ENCODE data around the gene HMCES. TPM values are rescaled to one million over a fixed set of nuclear protein-coding genes. Genes with fewer than 3 reads are reported as not detected.
A peak's percentile ranks its signal among the peaks of the same experiment; 100 is the strongest.

HMCES gene
- total RNA-seq, 2 donors from 2014 or later = 52.5 to 55.3 TPM

DNA sequence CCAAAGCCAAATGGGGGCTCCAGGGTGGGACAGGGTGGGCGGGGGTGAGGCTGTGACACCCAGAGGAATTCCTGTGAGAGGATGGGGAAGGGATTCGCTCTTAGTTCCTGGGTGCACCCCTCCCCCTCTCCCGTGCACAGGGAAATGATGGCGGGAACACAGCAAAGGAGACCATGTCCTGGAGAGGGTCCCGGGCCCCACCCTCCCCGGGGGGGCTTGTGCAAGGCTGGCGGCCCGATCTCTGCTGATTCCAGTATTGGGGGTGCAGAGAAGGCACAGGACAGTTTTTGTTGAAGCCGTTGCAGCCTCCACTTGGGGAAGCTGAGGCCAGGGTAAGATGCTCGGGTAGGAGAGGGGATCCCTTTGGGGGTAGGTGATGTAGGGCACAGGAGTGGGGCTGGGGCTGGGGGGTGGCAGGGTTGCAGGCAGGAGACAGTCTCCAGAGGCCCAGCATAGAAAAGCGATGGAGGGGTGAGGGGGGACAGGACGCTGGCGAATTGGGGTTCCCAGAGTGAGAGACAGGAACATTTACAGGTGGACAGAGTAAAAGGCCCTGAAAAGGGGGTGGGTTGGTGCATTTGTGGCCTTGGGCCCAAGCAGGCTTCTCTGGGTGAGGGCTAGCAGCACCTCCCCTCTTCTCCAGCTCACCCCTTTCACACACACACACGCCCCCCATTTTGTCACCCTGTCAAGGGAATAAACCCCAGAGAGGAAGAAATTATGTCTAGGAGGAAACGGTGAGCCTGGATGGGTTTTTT lies 38.5 kb downstream of the HMCES start:
- Mint-ChIP-seq H3K4me1 (peaks cover 16% of the 10 kb centered on the region), H3K4me3 (peak overlapping the region; percentile 84), H3K27me3 (no peaks in the 10 kb centered on the region), H3K36me3 (ENCODE audit: low read depth) (peaks cover 12% of the 10 kb centered on the region), H3K27ac (no peak overlapping the region), H3K9me3 (no peaks in the 10 kb centered on the region)
- no peak for ATAC-seq (replicated peaks)

DNA sequence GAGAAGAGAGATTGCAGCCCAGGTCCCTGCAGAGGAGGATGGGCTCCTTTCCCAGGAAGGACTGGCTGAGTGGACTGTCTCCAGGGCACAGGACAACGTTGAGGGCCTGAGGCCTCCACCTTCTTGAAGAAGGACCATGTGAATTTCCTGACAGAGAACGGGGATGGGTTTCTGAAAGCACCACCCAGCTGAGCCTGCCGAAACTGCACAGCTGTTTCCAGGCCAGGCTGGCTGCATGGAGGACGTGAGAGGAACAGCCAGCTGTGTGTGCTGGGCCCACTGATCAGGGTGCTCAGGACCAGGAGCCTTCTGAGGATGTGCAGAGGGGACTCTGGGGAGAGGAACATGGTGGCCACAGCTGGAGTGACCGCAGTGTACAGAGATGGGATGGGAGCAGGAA lies 39.2 kb downstream of the HMCES start:
- no peak for ATAC-seq (replicated peaks)
- Mint-ChIP-seq H3K4me3 (no peak overlapping the region), H3K9me3 (no peaks in the 10 kb centered on the region), H3K27me3 (no peaks in the 10 kb centered on the region), H3K36me3 (ENCODE audit: low read depth) (peaks cover 12% of the 10 kb centered on the region), H3K4me1 (peaks cover 11% of the 10 kb centered on the region), H3K27ac (no peak overlapping the region)

DNA sequence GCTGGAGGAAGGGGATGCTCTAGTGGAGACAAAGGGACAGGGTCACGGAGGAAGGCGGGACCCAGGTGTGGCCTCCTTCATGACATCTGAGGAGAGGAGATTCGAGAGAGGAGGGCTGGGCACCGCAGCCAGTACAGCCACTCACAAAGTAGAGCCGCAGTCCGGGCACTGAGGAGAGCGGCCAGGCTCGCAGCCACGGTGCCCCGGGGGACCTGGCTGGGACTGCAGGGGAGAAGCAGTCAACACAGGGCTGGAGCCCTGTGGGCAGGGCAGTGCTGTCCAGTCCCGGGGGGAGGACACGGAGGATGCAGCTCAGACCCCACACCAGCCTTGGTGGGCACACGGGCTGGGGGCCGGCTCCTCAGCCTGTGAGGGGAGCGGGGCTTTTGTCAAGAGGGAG lies 40.3 kb downstream of the HMCES start:
- H3K4me3 Mint-ChIP-seq = no peak overlapping the region
- no peaks in the 10 kb centered on the region for H3K9me3 Mint-ChIP-seq
- peaks cover 6% of the 10 kb centered on the region for H3K36me3 Mint-ChIP-seq (ENCODE audit: low read depth)
- no peaks in the 10 kb centered on the region for H3K27me3 Mint-ChIP-seq
- H3K4me1 Mint-ChIP-seq = peaks cover 4% of the 10 kb centered on the region
- ATAC-seq (replicated peaks) = no peak
- H3K27ac Mint-ChIP-seq = no peak overlapping the region

DNA sequence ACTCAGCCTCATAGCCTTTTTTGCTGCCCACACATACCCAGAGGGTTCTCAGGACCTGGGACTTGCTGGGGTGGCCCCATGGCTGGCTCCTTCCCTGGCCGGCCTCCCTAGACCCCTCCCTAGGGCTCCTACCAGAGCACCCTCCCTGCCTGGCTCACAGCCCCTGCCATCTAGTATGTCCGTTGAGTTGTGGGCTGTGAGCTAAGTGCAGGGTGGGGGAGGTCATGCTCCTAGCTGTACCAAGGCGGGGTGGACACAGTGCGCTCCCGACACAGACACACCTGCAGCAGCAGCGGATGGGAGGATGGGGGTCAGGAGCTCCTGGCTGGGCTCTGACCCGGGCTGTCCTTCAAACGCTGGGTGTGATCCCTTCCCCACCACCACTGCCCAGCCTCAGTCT lies 41.6 kb downstream of the HMCES start:
- H3K9me3 Mint-ChIP-seq = no peaks in the 10 kb centered on the region
- no peak for ATAC-seq (replicated peaks)
- H3K4me3 Mint-ChIP-seq = no peak overlapping the region
- H3K36me3 Mint-ChIP-seq (ENCODE audit: low read depth) = no peaks in the 10 kb centered on the region
- no peaks in the 10 kb centered on the region for H3K27me3 Mint-ChIP-seq
- no peak overlapping the region for H3K27ac Mint-ChIP-seq
- H3K4me1 Mint-ChIP-seq = no peaks in the 10 kb centered on the region

DNA sequence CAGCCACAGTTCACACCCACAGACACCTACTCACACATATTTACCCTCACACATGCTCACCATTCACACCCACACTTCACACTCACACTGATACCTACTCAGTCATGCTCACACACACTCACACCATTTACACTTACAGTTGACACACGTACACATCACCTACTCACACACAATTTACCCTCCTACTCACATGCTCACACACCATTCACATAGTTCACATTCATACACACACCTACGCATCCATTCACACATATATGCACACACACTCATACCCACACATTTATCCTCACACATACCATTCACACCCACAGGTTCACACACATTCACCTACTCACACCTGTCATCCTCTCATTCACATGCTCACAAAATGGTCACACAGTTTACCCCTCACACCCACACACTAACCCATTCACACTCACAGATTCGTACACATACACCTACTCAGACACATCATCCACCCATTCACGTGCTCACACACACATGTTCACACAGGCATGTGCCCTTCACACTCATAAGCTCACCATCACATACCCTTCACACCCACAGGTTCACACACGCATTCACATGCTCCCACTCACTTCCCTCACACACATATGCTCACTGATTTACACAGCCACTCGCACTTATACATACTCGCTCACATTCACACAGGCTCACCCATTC lies 42.3 kb downstream of the HMCES start:
- Mint-ChIP-seq H3K9me3 (no peaks in the 10 kb centered on the region), H3K4me1 (no peaks in the 10 kb centered on the region), H3K27ac (no peak overlapping the region), H3K4me3 (no peak overlapping the region), H3K36me3 (ENCODE audit: low read depth) (no peaks in the 10 kb centered on the region), H3K27me3 (no peaks in the 10 kb centered on the region)
- ATAC-seq (replicated peaks) = no peak

DNA sequence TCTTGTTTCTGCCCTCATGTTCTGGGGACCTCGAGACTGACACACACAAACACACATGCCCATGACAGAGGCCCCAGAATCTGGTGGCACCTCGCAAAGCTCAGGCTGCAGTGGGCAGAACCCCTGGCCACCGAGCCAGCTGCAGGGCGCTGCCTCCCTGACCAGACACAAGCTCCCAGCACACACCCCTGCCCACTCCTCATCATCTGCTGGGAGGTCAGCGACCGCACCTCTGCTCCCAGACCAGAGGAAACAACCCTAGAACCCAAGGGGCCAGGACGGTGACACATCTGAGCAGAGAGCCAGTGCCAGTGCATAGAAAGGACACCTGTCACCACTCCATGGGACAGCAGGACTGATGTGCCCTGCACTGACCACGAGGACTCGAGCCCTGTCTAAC lies 43.2 kb downstream of the HMCES start:
- H3K9me3 Mint-ChIP-seq = no peaks in the 10 kb centered on the region
- no peaks in the 10 kb centered on the region for H3K4me1 Mint-ChIP-seq
- H3K36me3 Mint-ChIP-seq (ENCODE audit: low read depth) = no peaks in the 10 kb centered on the region
- no peak overlapping the region for H3K4me3 Mint-ChIP-seq
- H3K27me3 Mint-ChIP-seq = no peaks in the 10 kb centered on the region
- no peak for ATAC-seq (replicated peaks)
- no peak overlapping the region for H3K27ac Mint-ChIP-seq

DNA sequence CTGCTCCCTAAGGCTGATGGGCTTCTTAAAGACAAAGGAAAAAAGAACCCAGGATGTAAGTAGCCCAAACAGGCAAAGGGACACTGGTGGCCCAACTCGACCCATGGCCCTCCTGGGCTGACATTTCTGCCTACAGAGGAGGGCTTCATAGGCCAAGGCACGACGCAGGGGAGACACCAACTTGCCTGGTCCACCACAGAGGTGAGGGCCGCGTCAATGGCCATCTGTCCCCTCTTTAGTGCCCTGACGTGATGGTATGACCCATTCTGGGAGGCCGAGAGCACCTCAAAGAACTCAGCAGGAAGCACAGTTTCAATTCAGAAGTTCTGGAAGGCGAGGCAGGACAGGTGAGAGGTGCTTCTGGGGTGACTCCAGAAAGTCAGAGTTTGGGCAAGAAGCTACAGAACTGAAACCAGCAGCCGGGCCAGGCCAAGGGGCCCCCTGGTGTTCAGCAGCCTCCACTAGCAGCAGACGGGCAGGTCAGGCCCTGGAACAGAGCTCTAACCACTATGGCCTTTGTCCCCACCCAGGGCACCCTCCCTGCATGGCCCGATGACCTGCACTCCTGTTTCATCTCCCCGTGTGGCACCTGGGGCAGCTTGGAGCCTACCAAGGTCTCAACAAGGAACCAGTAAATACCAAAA lies 45.1 kb downstream of the HMCES start:
- Mint-ChIP-seq H3K4me3 (no peak overlapping the region), H3K9me3 (no peaks in the 10 kb centered on the region), H3K4me1 (no peaks in the 10 kb centered on the region), H3K36me3 (ENCODE audit: low read depth) (no peaks in the 10 kb centered on the region), H3K27ac (no peak overlapping the region), H3K27me3 (no peaks in the 10 kb centered on the region)
- ATAC-seq (replicated peaks) = no peak

DNA sequence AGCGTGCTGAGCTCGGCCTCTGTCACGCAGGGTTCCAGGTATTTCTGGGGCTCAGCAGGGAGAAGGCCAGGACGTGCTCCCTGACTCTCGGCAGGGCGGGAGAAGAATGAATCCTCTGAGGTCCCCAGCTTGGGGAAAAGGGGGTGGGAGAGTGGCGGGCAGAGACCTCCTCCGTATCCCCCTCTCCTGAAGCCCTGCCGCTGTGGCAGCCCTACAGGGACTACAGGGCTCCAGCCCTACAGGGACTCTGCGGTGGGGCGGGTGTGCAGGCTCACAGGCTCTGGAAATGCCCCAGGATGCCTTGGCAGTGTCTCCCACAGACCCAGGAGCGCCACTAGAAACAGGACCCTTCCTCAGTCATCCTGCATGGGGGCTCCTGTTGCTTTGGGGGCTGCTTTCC lies 46.2 kb downstream of the HMCES start:
- no peak for ATAC-seq (replicated peaks)
- H3K9me3 Mint-ChIP-seq = no peaks in the 10 kb centered on the region
- H3K36me3 Mint-ChIP-seq (ENCODE audit: low read depth) = no peaks in the 10 kb centered on the region
- H3K4me3 Mint-ChIP-seq = no peak overlapping the region
- H3K27ac Mint-ChIP-seq = no peak overlapping the region
- H3K27me3 Mint-ChIP-seq = no peaks in the 10 kb centered on the region
- H3K4me1 Mint-ChIP-seq = no peaks in the 10 kb centered on the region

DNA sequence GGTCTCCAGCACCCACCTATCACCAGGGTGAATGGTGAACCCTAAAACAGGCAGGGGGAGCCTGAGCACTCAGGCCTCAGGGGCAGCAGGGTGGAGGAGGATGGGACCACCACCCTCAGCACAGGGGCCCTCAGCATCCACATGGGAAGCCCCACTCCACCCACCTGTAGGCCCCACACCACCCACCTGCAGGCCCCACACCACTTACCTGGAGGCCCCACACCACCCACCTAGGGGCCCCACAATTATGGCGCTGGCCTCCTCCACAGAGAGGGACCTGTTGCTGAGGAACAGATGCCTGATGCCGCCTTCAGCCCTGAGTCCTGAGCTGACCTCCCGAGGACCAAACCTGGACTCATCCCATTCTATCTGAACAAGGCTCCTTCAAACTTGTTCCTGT lies 46.7 kb downstream of the HMCES start:
- Mint-ChIP-seq H3K36me3 (ENCODE audit: low read depth) (no peaks in the 10 kb centered on the region), H3K9me3 (no peaks in the 10 kb centered on the region), H3K27ac (no peak overlapping the region), H3K4me3 (no peak overlapping the region), H3K4me1 (no peaks in the 10 kb centered on the region), H3K27me3 (no peaks in the 10 kb centered on the region)
- ATAC-seq (replicated peaks) = no peak

DNA sequence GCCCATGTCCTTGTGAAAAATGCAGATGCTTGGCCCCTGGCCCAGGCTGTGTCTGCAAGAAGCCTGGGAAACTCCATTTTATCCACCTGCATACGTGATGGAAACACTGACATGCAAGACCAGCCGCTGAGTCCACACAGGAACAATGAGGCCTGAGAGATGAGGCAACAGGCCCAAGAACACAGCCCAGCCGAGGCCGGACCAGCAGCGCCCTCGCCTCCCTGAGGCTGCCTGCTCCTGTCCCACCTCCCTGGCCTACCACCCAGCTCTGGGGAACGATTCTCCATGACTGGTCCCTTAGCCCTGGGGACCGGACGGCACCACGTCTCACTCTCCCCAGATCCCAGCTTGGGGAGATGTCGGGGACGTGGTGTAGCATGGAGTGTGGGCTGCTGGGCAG lies 47.5 kb downstream of the HMCES start:
- Mint-ChIP-seq H3K9me3 (no peaks in the 10 kb centered on the region), H3K4me1 (no peaks in the 10 kb centered on the region), H3K27me3 (no peaks in the 10 kb centered on the region), H3K4me3 (no peak overlapping the region), H3K36me3 (ENCODE audit: low read depth) (no peaks in the 10 kb centered on the region), H3K27ac (no peak overlapping the region)
- ATAC-seq (replicated peaks) = no peak

DNA sequence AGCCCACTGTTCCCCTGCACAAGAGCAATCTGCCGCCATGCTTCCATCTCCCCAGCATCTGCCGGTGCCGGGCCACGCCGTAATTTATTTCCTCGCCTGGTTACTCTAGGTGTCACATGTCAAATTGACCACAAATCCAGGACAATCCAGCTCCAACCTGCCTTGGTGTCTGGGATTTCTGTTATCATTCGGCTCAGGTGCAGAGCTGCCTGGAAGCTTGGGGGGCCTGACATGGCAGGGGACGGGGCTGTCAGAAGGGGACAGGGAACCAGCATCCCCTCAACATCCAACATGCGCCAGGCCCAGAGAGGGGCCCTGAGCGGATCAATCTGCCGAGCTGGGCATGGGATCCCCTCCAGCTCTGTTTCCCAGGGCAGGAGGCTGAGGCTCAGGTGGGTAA lies 47.9 kb downstream of the HMCES start:
- Mint-ChIP-seq H3K27ac (no peak overlapping the region), H3K4me3 (no peak overlapping the region), H3K36me3 (ENCODE audit: low read depth) (no peaks in the 10 kb centered on the region), H3K4me1 (no peaks in the 10 kb centered on the region), H3K9me3 (no peaks in the 10 kb centered on the region), H3K27me3 (no peaks in the 10 kb centered on the region)
- no peak for ATAC-seq (replicated peaks)

DNA sequence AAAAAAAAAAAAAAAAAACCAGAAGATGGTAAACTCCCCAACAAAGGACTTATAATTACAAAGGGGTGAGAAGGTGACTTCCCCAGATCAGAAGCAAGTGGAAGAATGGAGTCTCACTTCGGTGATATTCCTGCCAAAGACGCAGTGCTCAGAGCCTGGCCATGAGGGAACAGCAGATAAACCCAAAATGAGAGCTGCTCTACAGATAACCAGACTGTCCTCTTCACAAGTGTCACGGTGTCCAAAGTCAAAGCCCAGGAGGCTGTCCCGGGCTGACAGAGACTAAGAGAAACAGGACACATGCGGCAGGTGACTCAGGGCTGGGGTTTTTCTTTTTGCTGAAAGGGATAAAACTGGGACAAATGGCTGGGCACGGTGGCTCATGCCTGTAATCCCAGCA lies 48.8 kb downstream of the HMCES start:
- Mint-ChIP-seq H3K9me3 (no peaks in the 10 kb centered on the region), H3K4me3 (no peak overlapping the region), H3K36me3 (ENCODE audit: low read depth) (no peaks in the 10 kb centered on the region), H3K4me1 (no peaks in the 10 kb centered on the region), H3K27me3 (no peaks in the 10 kb centered on the region), H3K27ac (no peak overlapping the region)
- ATAC-seq (replicated peaks) = no peak

DNA sequence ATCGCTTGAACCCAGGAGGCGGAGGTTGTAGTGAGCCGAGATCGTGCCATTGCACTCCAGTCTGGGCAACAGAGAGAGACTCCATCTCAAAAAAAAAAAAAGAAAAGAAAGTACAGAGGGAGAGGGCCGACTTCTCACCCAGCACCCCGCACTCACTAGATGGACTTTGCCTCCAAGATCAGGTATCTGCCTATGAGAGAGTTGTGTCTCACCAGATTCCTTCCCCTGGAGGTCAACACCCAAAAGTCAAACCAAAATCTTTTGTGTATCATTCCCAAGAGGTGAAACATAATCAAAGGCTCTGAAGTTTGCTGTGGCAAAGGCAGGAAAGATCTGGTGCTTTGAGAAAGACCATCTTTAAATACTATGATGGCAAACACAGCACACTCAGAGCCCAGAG lies 51.2 kb downstream of the HMCES start:
- no peaks in the 10 kb centered on the region for H3K9me3 Mint-ChIP-seq
- no peaks in the 10 kb centered on the region for H3K4me1 Mint-ChIP-seq
- ATAC-seq (replicated peaks) = no peak
- H3K27ac Mint-ChIP-seq = no peak overlapping the region
- H3K27me3 Mint-ChIP-seq = no peaks in the 10 kb centered on the region
- H3K4me3 Mint-ChIP-seq = no peak overlapping the region
- no peaks in the 10 kb centered on the region for H3K36me3 Mint-ChIP-seq (ENCODE audit: low read depth)

DNA sequence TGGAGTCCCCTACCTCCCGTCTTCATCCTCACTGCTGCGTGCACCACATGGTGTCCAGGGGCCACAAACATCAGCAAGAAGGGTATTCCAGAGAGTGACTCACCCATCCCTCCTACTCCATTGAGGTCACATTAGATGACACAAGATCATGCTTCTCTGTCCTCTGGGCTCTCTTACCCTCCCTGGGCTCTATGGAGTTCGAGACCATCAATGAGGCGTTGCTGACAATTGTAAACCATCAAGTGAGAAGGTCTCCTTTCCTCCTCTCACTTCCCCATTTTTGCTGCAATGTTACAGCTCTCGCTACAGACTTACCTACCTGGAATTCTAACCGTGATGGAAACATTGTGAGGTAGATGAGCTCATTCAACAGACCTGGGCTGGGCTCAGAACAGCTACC lies 51.7 kb downstream of the HMCES start:
- H3K27ac Mint-ChIP-seq = no peak overlapping the region
- no peaks in the 10 kb centered on the region for H3K27me3 Mint-ChIP-seq
- H3K4me1 Mint-ChIP-seq = no peaks in the 10 kb centered on the region
- H3K4me3 Mint-ChIP-seq = no peak overlapping the region
- ATAC-seq (replicated peaks) = no peak
- H3K9me3 Mint-ChIP-seq = no peaks in the 10 kb centered on the region
- H3K36me3 Mint-ChIP-seq (ENCODE audit: low read depth) = no peaks in the 10 kb centered on the region

DNA sequence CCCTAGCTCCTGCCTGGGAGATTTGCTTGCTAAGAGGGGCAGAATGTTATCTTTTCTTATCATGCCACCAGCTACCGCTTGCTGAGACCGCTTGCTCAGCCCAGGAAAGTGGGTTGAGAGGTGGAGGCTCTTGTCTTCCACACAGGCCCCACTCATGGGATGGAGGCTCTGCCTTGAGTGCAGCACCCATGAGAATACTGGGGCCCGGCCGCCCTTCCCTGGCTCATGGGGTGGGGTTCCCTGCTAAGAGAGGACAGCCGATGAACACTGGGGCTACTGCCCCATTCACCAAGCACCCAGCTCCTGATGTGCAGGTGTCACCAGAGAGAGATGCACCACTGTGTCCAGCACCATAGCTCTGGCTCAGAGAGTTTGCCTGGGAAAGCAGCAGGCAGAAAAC lies 55.2 kb downstream of the HMCES start:
- Mint-ChIP-seq H3K4me1 (no peaks in the 10 kb centered on the region), H3K27me3 (no peaks in the 10 kb centered on the region), H3K27ac (no peak overlapping the region), H3K36me3 (ENCODE audit: low read depth) (no peaks in the 10 kb centered on the region), H3K4me3 (no peak overlapping the region), H3K9me3 (no peaks in the 10 kb centered on the region)
- ATAC-seq (replicated peaks) = no peak
